ENCODE measurements around the gene KANTR.

DNA sequence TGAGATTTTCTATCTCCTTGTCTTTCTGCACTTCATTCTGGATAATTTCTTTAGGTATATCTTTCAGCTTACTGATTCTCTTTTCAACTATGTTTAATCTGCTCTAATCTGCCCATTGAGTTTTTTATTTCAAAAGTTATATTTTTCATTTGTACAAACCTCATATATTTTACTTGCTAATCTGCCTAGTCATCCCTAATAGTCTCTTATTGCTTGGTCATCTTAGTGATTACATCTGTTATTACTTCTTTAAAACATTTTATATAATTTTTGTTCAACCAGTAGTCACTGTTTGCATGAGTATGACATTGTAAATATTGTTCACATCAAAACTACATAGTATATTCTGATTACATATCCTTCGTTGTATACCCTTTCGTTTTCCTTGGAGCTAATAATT, 32.4 kb downstream of the KANTR start:
- TF ChIP-seq, protein P1, sequence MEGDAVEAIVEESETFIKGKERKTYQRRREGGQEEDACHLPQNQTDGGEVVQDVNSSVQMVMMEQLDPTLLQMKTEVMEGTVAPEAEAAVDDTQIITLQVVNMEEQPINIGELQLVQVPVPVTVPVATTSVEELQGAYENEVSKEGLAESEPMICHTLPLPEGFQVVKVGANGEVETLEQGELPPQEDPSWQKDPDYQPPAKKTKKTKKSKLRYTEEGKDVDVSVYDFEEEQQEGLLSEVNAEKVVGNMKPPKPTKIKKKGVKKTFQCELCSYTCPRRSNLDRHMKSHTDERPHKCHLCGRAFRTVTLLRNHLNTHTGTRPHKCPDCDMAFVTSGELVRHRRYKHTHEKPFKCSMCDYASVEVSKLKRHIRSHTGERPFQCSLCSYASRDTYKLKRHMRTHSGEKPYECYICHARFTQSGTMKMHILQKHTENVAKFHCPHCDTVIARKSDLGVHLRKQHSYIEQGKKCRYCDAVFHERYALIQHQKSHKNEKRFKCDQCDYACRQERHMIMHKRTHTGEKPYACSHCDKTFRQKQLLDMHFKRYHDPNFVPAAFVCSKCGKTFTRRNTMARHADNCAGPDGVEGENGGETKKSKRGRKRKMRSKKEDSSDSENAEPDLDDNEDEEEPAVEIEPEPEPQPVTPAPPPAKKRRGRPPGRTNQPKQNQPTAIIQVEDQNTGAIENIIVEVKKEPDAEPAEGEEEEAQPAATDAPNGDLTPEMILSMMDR (IDR thresholded peaks at IDR 0.05), result no peak
- TF ChIP-seq POLR2A (IDR thresholded peaks at IDR 0.05) (no peak), POLR2AphosphoS5 (IDR thresholded peaks at IDR 0.05; ENCODE audit: insufficient read depth in 1 of 2, low read depth in 1 of 2) (no peak)
